Measurements from ENCODE around the gene GRB7. TPM values are rescaled to one million over a fixed set of nuclear protein-coding genes. Genes with fewer than 3 reads are reported as not detected.
"Not testable (repeated sequence)": the region's sequence is repeated elsewhere in the genome, so short reads cannot be mapped to it uniquely, and the experiment has no call there.

Gene GRB7
- total and polyA plus RNA-seq, 2 donors (not counting 1 experiment from before 2014, with no cell fraction given), result 0.81 to 0.84 TPM

DNA sequence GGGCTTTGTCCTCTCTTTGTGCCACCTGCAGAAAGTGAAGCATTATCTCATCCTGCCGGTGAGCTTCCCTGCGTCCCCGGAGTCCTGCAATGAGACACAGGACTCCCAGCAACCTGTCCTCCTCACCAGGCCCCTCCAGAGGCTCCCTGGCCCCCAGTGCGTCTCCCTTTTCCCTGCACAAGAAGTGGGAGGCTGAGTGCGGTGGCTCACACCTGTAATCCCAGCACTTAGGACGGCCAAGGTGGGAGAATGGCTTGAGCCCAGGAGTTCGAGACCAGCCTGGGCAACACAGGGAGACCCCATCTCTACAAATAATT lies 8.4 kb downstream of the GRB7 start:
- H3K9ac ChIP-seq (ENCODE audit: low read length), result no peak overlapping the region
- ChIA-PET CTCF (interaction anchor here (0.5 to 1.2 kb wide), 2 partner anchors 123 to 191 kb away, joined by 3 to 4 read pairs; no protein-coding TSS in a partner anchor), POLR2A (no interaction called here)
- no peak overlapping the region for H3K4me3 ChIP-seq (ENCODE audit: control extremely low read depth in 1 of 5, extremely low read depth in 1 of 5, insufficient read depth in 1 of 5, low read depth in 2 of 5, low read length in 4 of 5)
- no peak overlapping the region for H3K4me3 Mint-ChIP-seq
- no peak for ATAC-seq (ENCODE audit: low read depth)
- H3K4me2 ChIP-seq (replicated peaks; ENCODE audit: low read depth, low read length, poor library complexity, severe bottlenecking), result no peak overlapping the region
- no peak for TF ChIP-seq EZH2 (IDR thresholded peaks at IDR 0.05; ENCODE audit: borderline replicate concordance, insufficient read depth, low read depth, low read length, poor library complexity, severe bottlenecking)
- TF ChIP-seq, protein P1, sequence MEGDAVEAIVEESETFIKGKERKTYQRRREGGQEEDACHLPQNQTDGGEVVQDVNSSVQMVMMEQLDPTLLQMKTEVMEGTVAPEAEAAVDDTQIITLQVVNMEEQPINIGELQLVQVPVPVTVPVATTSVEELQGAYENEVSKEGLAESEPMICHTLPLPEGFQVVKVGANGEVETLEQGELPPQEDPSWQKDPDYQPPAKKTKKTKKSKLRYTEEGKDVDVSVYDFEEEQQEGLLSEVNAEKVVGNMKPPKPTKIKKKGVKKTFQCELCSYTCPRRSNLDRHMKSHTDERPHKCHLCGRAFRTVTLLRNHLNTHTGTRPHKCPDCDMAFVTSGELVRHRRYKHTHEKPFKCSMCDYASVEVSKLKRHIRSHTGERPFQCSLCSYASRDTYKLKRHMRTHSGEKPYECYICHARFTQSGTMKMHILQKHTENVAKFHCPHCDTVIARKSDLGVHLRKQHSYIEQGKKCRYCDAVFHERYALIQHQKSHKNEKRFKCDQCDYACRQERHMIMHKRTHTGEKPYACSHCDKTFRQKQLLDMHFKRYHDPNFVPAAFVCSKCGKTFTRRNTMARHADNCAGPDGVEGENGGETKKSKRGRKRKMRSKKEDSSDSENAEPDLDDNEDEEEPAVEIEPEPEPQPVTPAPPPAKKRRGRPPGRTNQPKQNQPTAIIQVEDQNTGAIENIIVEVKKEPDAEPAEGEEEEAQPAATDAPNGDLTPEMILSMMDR (IDR thresholded peaks at IDR 0.05), result no peak
- no peaks in the 10 kb centered on the region for H3K9me3 Mint-ChIP-seq (ENCODE audit: insufficient read depth)
- intact Hi-C loops (cut with micrococcal nuclease), result no loop called here
- peaks cover 0 to 6% (median 0%) of the 10 kb centered on the region in 3 donors for H3K9me3 ChIP-seq (ENCODE audit: control extremely low read depth in 1 of 3, control insufficient read depth in 2 of 3, insufficient read depth in 1 of 3, low read length in 2 of 3)
- WGBS (ENCODE audit: insufficient coverage), result 96% methylated on average over 6 of the region's 7 CpGs
- H3K36me3 ChIP-seq (replicated peaks in 1 of 2; ENCODE audit: control extremely low read depth in 1 of 2, control insufficient read depth in 1 of 2, extremely low read depth in 1 of 2, insufficient read depth in 2 of 2, low read length in 1 of 2), result no peaks in the 10 kb centered on the region
- H3K4me1 Mint-ChIP-seq, result no peaks in the 10 kb centered on the region
- no peak for DNase-seq
- no peaks in the 10 kb centered on the region for H4K20me1 ChIP-seq (ENCODE audit: control insufficient read depth, insufficient read depth, low read length, poor library complexity, severe bottlenecking)
- no peak overlapping the region for H3K27ac Mint-ChIP-seq
- H3K27me3 Mint-ChIP-seq, result peaks cover under 1% of the 10 kb centered on the region
- H3K27me3 ChIP-seq (replicated peaks in 1 of 4; ENCODE audit: control extremely low read depth in 1 of 4, control insufficient read depth in 3 of 4, insufficient read depth in 4 of 4, low read length in 3 of 4), result peaks cover 0 to 2% (median 0%) of the 10 kb centered on the region in 4 experiments
- no peak overlapping the region for H2AFZ ChIP-seq (ENCODE audit: insufficient read depth, low read depth, low read length, poor library complexity, severe bottlenecking)
- H3K79me2 ChIP-seq (ENCODE audit: control insufficient read depth, insufficient read depth, low read length), result no peaks in the 10 kb centered on the region
- no peak overlapping the region for H3K27ac ChIP-seq (ENCODE audit: low read length in 2 of 2)
- H3K4me1 ChIP-seq (ENCODE audit: control insufficient read depth in 2 of 2, insufficient read depth in 2 of 2, low read length in 2 of 2), result no peaks in the 10 kb centered on the region

DNA sequence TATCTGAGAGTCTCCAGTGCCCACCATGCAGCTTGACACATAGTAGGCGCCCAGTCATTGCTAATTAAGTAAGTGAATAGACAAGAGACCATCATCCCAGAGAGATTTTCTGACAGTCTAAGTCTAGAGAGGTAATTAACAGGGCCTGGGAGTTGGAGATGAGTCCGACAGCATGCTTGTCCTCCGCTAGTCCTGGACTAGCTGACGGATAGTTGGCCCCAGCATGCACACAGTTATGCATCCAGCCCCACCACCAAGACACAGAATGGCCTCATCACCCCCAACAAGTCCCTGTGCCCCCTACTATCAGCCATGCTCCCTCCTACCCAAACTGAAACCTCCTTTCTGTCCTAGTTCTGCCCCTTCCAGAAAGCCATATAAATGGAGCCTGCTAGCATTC lies 10.0 kb downstream of the GRB7 start:
- H3K79me2 ChIP-seq (ENCODE audit: control insufficient read depth, insufficient read depth, low read length), result no peaks in the 10 kb centered on the region
- intact Hi-C loops (cut with micrococcal nuclease), result no loop called here
- Mint-ChIP-seq H3K9me3 (ENCODE audit: insufficient read depth) (no peaks in the 10 kb centered on the region), H3K27ac (peak overlapping the region; percentile 22), H3K4me3 (no peak overlapping the region), H3K27me3 (no peaks in the 10 kb centered on the region), H3K4me1 (peaks cover 10% of the 10 kb centered on the region)
- H2AFZ ChIP-seq (ENCODE audit: insufficient read depth, low read depth, low read length, poor library complexity, severe bottlenecking), result no peak overlapping the region
- no peaks in the 10 kb centered on the region for H4K20me1 ChIP-seq (ENCODE audit: control insufficient read depth, insufficient read depth, low read length, poor library complexity, severe bottlenecking)
- CTCF ChIA-PET, result interaction anchor here (3.7 kb wide), 1 partner anchor 125 kb away, joined by 18 read pairs; no protein-coding TSS in a partner anchor
- H3K9ac ChIP-seq (ENCODE audit: low read length), result no peak overlapping the region
- H3K4me1 ChIP-seq (ENCODE audit: control insufficient read depth in 2 of 2, insufficient read depth in 2 of 2, low read length in 2 of 2), result peaks cover 0 to 1% of the 10 kb centered on the region in 2 donors
- no peak overlapping the region for H3K27ac ChIP-seq (ENCODE audit: low read length in 2 of 2)
- POLR2A ChIA-PET, result no interaction called here
- no peaks in the 10 kb centered on the region for H3K36me3 ChIP-seq (replicated peaks in 1 of 2; ENCODE audit: control extremely low read depth in 1 of 2, control insufficient read depth in 1 of 2, extremely low read depth in 1 of 2, insufficient read depth in 2 of 2, low read length in 1 of 2)
- H3K9me3 ChIP-seq (ENCODE audit: control extremely low read depth in 1 of 3, control insufficient read depth in 2 of 3, insufficient read depth in 1 of 3, low read length in 2 of 3), result peaks cover 0 to 6% (median 0%) of the 10 kb centered on the region in 3 donors
- 100% methylated on average over 3 of the region's 4 CpGs for WGBS (ENCODE audit: insufficient coverage)
- no peak overlapping the region for H3K4me3 ChIP-seq (ENCODE audit: control extremely low read depth in 1 of 5, extremely low read depth in 1 of 5, insufficient read depth in 1 of 5, low read depth in 2 of 5, low read length in 4 of 5)
- DNase-seq, result no peak
- TF ChIP-seq EZH2 (IDR thresholded peaks at IDR 0.05; ENCODE audit: borderline replicate concordance, insufficient read depth, low read depth, low read length, poor library complexity, severe bottlenecking), result no peak
- TF ChIP-seq, protein P1 (IDR thresholded peaks at IDR 0.05), result no peak
- H3K4me2 ChIP-seq (replicated peaks; ENCODE audit: low read depth, low read length, poor library complexity, severe bottlenecking), result no peak overlapping the region
- no peaks in the 10 kb centered on the region for H3K27me3 ChIP-seq (replicated peaks in 1 of 4; ENCODE audit: control extremely low read depth in 1 of 4, control insufficient read depth in 3 of 4, insufficient read depth in 4 of 4, low read length in 3 of 4)
- no peak for ATAC-seq (ENCODE audit: low read depth)

DNA sequence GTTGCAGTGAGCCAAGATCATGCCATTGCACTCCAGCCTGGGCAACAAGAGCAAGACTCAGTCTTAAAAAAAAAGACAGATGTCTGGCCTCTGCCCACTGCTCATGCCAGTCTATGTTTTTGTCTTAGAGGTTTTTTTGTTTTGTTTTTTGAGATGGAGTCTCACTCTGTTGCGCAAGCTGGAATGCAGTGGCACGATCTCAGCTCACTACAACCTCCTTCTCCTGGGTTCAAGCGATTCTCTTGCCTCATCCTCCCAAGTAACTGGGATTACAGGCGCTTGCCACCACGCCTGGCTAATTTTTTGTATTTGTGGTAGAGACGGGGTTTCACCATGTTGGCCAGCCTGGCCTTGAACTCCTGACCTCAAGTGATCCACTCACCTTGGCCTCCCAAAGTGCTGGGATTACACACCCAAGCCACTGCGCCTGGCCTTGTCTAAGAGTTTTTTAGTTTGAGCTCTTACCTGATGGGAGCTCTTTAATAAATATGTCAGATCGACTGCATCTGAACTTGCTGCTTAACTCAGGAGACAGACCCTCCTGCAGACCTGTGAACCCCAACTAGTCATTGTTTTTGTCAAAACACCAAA lies 10.8 kb downstream of the GRB7 start:
- WGBS (ENCODE audit: insufficient coverage), result 100% methylated on average over 2 of the region's 8 CpGs
- CTCF ChIA-PET, result interaction anchor here (0.9 to 3.7 kb wide), 5 partner anchors 18 to 202 kb away, joined by 3 to 18 read pairs (median 3); partner anchors contain the start of gene MIEN1
- ATAC-seq (ENCODE audit: low read depth); H3K27ac ChIP-seq (ENCODE audit: low read length in 2 of 2); H3K27me3 Mint-ChIP-seq; H3K9me3 Mint-ChIP-seq (ENCODE audit: insufficient read depth); H3K9me3 ChIP-seq (ENCODE audit: control extremely low read depth in 1 of 3, control insufficient read depth in 2 of 3, insufficient read depth in 1 of 3, low read length in 2 of 3); H3K27me3 ChIP-seq (replicated peaks in 1 of 4; ENCODE audit: control extremely low read depth in 1 of 4, control insufficient read depth in 3 of 4, insufficient read depth in 4 of 4, low read length in 3 of 4); H2AFZ ChIP-seq (ENCODE audit: insufficient read depth, low read depth, low read length, poor library complexity, severe bottlenecking); H3K36me3 ChIP-seq (replicated peaks in 1 of 2; ENCODE audit: control extremely low read depth in 1 of 2, control insufficient read depth in 1 of 2, extremely low read depth in 1 of 2, insufficient read depth in 2 of 2, low read length in 1 of 2); H3K4me2 ChIP-seq (replicated peaks; ENCODE audit: low read depth, low read length, poor library complexity, severe bottlenecking); H3K79me2 ChIP-seq (ENCODE audit: control insufficient read depth, insufficient read depth, low read length); H3K4me1 ChIP-seq (ENCODE audit: control insufficient read depth in 2 of 2, insufficient read depth in 2 of 2, low read length in 2 of 2); DNase-seq; intact Hi-C loops (cut with micrococcal nuclease); H3K9ac ChIP-seq (ENCODE audit: low read length); H3K4me3 ChIP-seq (ENCODE audit: control extremely low read depth in 1 of 5, extremely low read depth in 1 of 5, insufficient read depth in 1 of 5, low read depth in 2 of 5, low read length in 4 of 5); H3K4me3 Mint-ChIP-seq; H3K27ac Mint-ChIP-seq; POLR2A ChIA-PET; H4K20me1 ChIP-seq (ENCODE audit: control insufficient read depth, insufficient read depth, low read length, poor library complexity, severe bottlenecking): not testable (repeated sequence)
- peaks cover 17% of the 10 kb centered on the region for H3K4me1 Mint-ChIP-seq

All from B cell (primary cell).